Brain microvascular endothelial cell (primary cell): ENCODE results near the gene TTC23L.

Experiments
- DNase-seq: peaks from one replicate; pipeline ENCODE4 v3.0.0-alpha.2; 2020
- H3K27ac ChIP-seq: fragments of 250-450 bp; sonication (Bioruptor Pico); 2 replicates; pipeline ENCODE4 v1.5.1; 2020; ENCODE audit warnings: mild to moderate bottlenecking, moderate library complexity
- H3K27me3 ChIP-seq: fragments of 250-450 bp; sonication (Bioruptor Pico); replicated peaks from 2 replicates; pipeline ENCODE4 v1.5.1; 2020; ENCODE audit warnings: mild to moderate bottlenecking
- H3K36me3 ChIP-seq: fragments of 250-450 bp; sonication (Bioruptor Pico); replicated peaks from 2 replicates; pipeline ENCODE4 v1.5.1; 2020; ENCODE audit warnings: mild to moderate bottlenecking
- H3K4me3 ChIP-seq: 2 replicates; pipeline ENCODE4 v1.5.1; 2011; ENCODE audit warnings: low read depth, mild to moderate bottlenecking, control low read depth, low read length, moderate library complexity
- CTCF ChIP-seq: IDR thresholded peaks from 2 replicates; pipeline ENCODE4 v1.5.1; 2011; ENCODE audit warnings: low read depth, mild to moderate bottlenecking, moderate library complexity, low read length, control low read depth, inconsistent platforms; ENCODE audit errors: missing control alignments
- in situ Hi-C: cut with HindIII; loops from 2 replicates; pipeline ENCODE4 v1.10.0; 2017; ENCODE audit warnings: low sequenced_read_pairs, low pct_ligation_motif_present

Gene TTC23L

DNA sequence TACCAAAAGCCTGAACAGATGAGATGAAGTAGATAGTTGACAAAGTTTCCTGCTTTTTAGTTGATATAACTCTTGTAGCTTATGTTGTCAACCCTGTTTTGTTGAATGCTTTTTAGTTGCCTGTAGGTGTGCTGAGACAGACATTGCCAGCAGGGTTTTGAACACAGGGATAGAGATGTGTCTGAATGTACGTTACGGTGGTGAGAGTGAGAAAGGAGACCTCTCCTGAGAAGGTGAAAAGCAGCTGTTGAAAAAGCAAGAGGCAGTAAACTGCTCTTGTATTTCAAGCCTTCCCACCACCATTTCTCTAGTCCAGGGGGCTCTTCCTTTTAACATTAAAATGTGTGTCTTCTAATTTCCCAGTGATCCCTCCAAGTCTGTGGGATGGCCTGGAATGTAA is 105.1 kb downstream of the TTC23L start:
- Histone ChIP-seq H3K36me3 (peaks cover 24% of the 10 kb centered on the region), H3K27me3 (no peaks in the 10 kb centered on the region), H3K4me3 (no peak overlapping the region), H3K27ac (no peak overlapping the region)
- no peak for TF ChIP-seq CTCF
- in situ Hi-C loops, result no loop called here
- no peak for DNase-seq

- DNase-seq, result no peak
- in situ Hi-C loops, result no loop called here
- no peak overlapping the region for H3K27ac ChIP-seq
- no peak for TF ChIP-seq CTCF
- H3K27me3 ChIP-seq, result no peaks in the 10 kb centered on the region
- no peak overlapping the region for H3K4me3 ChIP-seq
- H3K36me3 ChIP-seq, result peaks cover 24% of the 10 kb centered on the region
Measured at GRCh38 chr5:34944460-34945047, 105.6 kb downstream of the TTC23L start.
